Gastroesophageal sphincter (tissue), 4 donors: ENCODE measurements around the gene SSC5D. TPM values are rescaled to one million over a fixed set of nuclear protein-coding genes. Genes with fewer than 3 reads are reported as not detected.

Source experiments
- ATAC-seq: fragments of 150-250 bp; one replicate; pipeline ENCODE4 v1.9.1; 2016; ENCODE audit warnings: mild to moderate bottlenecking, moderate library complexity
- H3K27ac ChIP-seq, 4 donors: fragments of 200-600 bp; sonication (generic) in 3 of 4; 1 replicate in 3 of 4; 2 replicates in 1 of 4; pipeline ENCODE4 v1.5.1; 2016 to 2019
- H3K27me3 ChIP-seq: fragments of 200-600 bp; sonication (generic); one replicate; pipeline ENCODE4 v1.5.1; 2019
- H3K36me3 ChIP-seq, 2 donors: fragments of 200-600 bp; sonication (generic); one replicate each; pipeline ENCODE4 v1.5.1; 2019; ENCODE audit warnings: control low read depth in 1 of 2
- H3K4me1 ChIP-seq, 3 donors: fragments of 200-600 bp; sonication (generic); 1 replicate in 2 of 3; 2 replicates in 1 of 3; pipeline ENCODE4 v1.5.1; 2016 to 2019; ENCODE audit warnings: control low read depth in 2 of 3
- H3K4me3 ChIP-seq, 2 donors: fragments of 200-600 bp; sonication (generic); one replicate each; pipeline ENCODE4 v1.5.1; 2019; ENCODE audit warnings: mild to moderate bottlenecking in 1 of 2, moderate library complexity in 1 of 2
- H3K9me3 ChIP-seq, 3 donors: fragments of 200-600 bp; sonication (generic); one replicate each; pipeline ENCODE4 v1.5.1; 2017 to 2019; ENCODE audit warnings: control low read depth in 2 of 3
- EP300 ChIP-seq: sonication (generic); formaldehyde crosslinking; IDR thresholded peaks from one replicate; pipeline ENCODE4 v1.6.1; 2017; ENCODE audit warnings: antibody characterized with exemption, mild to moderate bottlenecking
- POLR2A ChIP-seq, 2 donors: fragments of 450-650 bp; IDR thresholded peaks; one replicate each; pipeline ENCODE4 v1.6.1; 2017; ENCODE audit warnings: antibody characterized with exemption in 2 of 2, mild to moderate bottlenecking in 2 of 2, moderate library complexity in 1 of 2
- POLR2AphosphoS5 ChIP-seq: sonication (generic); formaldehyde crosslinking; IDR thresholded peaks from one replicate; pipeline ENCODE4 v1.6.1; 2017; ENCODE audit warnings: antibody characterized with exemption
- WGBS, 2 donors: methylation state at CpG; one replicate each; pipeline ENCODE4 v1.1.5; 2018; ENCODE audit warnings: low coverage in 1 of 2; 5-methylcytosine and 5-hydroxymethylcytosine counted together
- total RNA-seq, 4 donors: library from RNA; depleted of rRNA; stranded (reverse); fragments of >200 nt; gene quantifications; one replicate each; pipeline ENCODE4 v1.1.0, GENCODE V29; 2016
- TF ChIP-seq, protein P1 (sequence below), 4 experiments: fragments of 200-600 bp in 2 of 4; fragments of 450-650 bp in 2 of 4; sonication (generic) in 1 of 4; IDR thresholded peaks; one replicate each; pipeline ENCODE4 v1.5.1; 2017 to 2019; ENCODE audit warnings: antibody characterized with exemption in 4 of 4, mild to moderate bottlenecking in 2 of 4, moderate library complexity in 2 of 4

Gene SSC5D
- total RNA-seq, 4 donors from 2014 or later = 6.3 to 39.2 (median 23.5) TPM

DNA sequence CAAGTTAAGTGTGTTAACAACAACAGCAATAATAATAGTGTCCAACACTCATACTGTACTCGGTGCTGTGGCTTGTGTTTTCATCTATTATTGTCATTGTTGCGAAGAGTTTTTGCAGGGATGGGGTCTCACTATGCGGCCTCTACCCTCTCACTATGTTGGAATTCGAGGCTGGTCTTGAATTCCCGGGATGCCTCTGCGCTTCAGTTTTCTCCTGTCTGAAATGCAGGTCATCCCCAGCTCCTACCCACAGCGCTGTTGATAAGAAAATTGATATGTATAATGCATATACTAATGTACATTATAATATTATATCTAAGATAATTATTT lies 62.0 kb downstream of the SSC5D start:
- H3K36me3 ChIP-seq = no peaks in the 10 kb centered on the region
- 39 to 45% methylated on average over 3 to 7 of the region's 7 CpGs for WGBS, 2 donors
- TF ChIP-seq POLR2A (IDR thresholded peaks at IDR 0.05) = no peak
- no peak for TF ChIP-seq POLR2AphosphoS5
- TF ChIP-seq, protein P1, sequence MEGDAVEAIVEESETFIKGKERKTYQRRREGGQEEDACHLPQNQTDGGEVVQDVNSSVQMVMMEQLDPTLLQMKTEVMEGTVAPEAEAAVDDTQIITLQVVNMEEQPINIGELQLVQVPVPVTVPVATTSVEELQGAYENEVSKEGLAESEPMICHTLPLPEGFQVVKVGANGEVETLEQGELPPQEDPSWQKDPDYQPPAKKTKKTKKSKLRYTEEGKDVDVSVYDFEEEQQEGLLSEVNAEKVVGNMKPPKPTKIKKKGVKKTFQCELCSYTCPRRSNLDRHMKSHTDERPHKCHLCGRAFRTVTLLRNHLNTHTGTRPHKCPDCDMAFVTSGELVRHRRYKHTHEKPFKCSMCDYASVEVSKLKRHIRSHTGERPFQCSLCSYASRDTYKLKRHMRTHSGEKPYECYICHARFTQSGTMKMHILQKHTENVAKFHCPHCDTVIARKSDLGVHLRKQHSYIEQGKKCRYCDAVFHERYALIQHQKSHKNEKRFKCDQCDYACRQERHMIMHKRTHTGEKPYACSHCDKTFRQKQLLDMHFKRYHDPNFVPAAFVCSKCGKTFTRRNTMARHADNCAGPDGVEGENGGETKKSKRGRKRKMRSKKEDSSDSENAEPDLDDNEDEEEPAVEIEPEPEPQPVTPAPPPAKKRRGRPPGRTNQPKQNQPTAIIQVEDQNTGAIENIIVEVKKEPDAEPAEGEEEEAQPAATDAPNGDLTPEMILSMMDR (IDR thresholded peaks at IDR 0.05) = no peak
- H3K27me3 ChIP-seq = peaks cover 93% of the 10 kb centered on the region
- ATAC-seq = no peak
- peaks cover 0 to 24% (median 0%) of the 10 kb centered on the region in 3 donors for H3K4me1 ChIP-seq
- H3K27ac ChIP-seq = no peak overlapping the region
- no peak overlapping the region for H3K4me3 ChIP-seq
- no peaks in the 10 kb centered on the region for H3K9me3 ChIP-seq

DNA sequence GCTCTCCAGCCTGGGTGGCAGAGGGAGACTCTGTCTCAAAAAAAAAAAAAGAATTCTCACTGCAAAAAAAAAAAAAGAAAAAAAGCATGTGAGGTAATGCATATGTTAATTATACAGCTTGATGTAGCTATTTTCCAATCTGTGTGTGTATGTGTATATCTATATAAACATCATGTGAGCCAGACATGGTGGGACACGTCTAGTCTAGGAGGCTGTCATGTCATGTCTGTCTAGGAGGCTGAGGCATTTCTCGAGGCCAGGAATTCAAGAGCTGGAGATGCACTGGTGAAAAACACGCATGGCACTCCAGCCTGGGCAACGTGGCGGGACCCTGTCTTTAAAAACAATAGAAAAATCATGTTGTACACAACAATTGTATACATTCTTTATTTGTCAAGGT lies 64.0 kb downstream of the SSC5D start:
- ATAC-seq = no peak
- 57 to 66% methylated on average over 3 to 5 of the region's 5 CpGs for WGBS, 2 donors
- Histone ChIP-seq H3K4me1 (peaks cover 0 to 8% (median 0%) of the 10 kb centered on the region in 3 donors), H3K27ac (no peak overlapping the region), H3K9me3 (no peaks in the 10 kb centered on the region), H3K4me3 (no peak overlapping the region), H3K27me3 (peaks cover 79% of the 10 kb centered on the region), H3K36me3 (no peaks in the 10 kb centered on the region)
- TF ChIP-seq, protein P1 (IDR thresholded peaks at IDR 0.05) = no peak
- TF ChIP-seq POLR2A (IDR thresholded peaks at IDR 0.05) (no peak), EP300 (no peak), POLR2AphosphoS5 (no peak)

DNA sequence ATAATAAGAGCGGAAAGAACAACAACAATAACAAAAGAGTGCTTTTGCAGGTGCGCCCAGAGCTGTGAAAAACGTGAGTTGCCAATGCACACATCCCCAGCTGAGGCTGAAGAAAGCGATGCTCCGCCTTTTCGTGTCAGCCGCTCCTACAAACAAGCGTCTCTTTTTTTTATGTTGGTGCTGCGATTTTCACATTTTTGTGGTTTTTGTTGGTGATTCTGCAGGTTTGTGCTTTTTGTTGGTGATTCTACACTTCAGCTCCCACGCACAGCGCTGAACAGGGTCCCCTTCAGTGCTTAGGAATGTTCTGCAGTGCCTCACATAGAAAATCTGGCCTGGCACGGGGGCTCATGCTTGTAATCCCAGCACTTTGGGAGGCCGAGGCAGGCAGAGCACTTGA lies 64.4 kb downstream of the SSC5D start:
- no peak for ATAC-seq
- no peaks in the 10 kb centered on the region for H3K36me3 ChIP-seq
- H3K9me3 ChIP-seq = no peaks in the 10 kb centered on the region
- 52 to 70% methylated on average over 10 of the region's 13 CpGs for WGBS, 2 donors
- H3K4me3 ChIP-seq = no peak overlapping the region
- no peak overlapping the region for H3K27ac ChIP-seq
- peaks cover 75% of the 10 kb centered on the region for H3K27me3 ChIP-seq
- peaks cover 0 to 3% (median 0%) of the 10 kb centered on the region in 3 donors for H3K4me1 ChIP-seq
- TF ChIP-seq EP300 (no peak), POLR2AphosphoS5 (no peak), POLR2A (IDR thresholded peaks at IDR 0.05) (no peak)
- TF ChIP-seq, protein P1 (IDR thresholded peaks at IDR 0.05) = no peak

DNA sequence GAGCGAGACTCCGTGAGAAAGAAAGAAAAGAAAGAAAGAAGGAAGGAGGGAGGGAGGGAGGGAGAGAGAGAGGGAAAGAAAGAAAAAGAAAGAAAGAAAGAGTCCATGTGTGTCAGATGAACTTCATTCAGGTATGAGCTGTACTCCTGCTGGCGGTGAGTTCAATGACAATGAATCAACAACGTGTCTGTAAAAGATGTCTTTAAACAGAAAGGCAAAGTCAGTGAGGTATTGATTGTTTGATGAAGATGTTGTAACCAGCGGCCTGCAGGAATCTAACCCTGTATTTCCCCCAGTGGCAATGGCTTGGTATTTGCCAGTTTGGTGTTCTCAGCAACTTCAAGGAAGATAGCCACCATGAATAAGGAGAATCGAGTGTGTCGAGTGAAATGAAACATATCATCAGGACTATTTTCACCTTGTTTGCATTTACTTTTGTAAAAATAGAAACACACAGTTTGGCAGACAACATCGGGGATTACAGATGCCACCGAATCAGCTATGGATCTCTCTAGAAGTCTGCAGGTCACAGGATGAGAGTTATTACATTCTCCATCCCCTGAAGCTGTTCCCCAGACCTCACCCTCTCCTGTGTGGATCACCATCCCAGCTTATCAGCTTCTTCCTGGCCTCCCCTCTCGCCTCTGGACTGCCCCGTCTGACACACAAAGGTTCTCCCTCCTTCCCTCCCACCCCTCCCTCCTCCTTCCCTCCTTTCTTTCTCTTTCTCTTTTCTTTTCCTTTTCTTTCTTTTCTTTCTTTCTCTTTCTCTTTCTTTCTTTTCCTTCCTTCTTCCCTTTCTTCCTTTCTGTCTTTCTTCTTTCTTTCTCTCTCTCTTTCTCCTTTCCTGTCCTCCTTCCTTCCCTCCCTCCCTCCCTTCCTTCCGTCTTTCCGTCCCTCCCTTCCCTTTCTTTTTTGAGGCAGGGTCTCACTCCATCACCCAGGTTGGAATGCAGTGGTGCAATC lies 65.3 kb downstream of the SSC5D start:
- no peaks in the 10 kb centered on the region for H3K4me1 ChIP-seq
- no peak overlapping the region for H3K27ac ChIP-seq
- no peak overlapping the region for H3K4me3 ChIP-seq
- H3K36me3 ChIP-seq = no peaks in the 10 kb centered on the region
- TF ChIP-seq, protein P1 (IDR thresholded peaks at IDR 0.05) = no peak
- TF ChIP-seq POLR2AphosphoS5 = no peak
- H3K27me3 ChIP-seq = peaks cover 67% of the 10 kb centered on the region
- H3K9me3 ChIP-seq = no peaks in the 10 kb centered on the region
- WGBS, 2 donors = 52 to 57% methylated on average over 9 to 12 of the region's 13 CpGs
- no peak for ATAC-seq

DNA sequence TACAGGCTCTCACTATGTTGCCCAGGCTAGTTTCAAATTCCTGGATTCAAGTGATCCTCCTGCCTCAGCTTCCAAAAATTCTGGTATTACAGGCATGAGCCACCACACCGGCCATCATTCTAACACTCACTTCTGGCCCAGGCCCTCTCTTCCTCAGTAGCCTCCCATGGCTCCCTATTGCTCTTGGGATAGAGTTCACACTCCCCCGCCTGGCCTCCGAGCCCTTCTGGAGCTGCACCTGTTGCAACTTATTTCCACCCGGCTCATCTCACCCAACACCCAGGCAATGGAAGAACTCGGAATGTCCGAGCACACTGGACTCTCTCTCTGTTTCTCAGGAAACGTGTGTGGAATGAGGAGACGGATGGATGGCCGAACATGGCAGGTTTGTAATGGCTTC lies 66.1 kb downstream of the SSC5D start:
- Histone ChIP-seq H3K27me3 (peaks cover 60% of the 10 kb centered on the region), H3K9me3 (no peaks in the 10 kb centered on the region), H3K4me1 (no peaks in the 10 kb centered on the region), H3K4me3 (no peak overlapping the region), H3K36me3 (no peaks in the 10 kb centered on the region), H3K27ac (no peak overlapping the region)
- no peak for TF ChIP-seq POLR2AphosphoS5
- TF ChIP-seq EP300 = no peak
- TF ChIP-seq, protein P1 (IDR thresholded peaks at IDR 0.05) = no peak
- no peak for TF ChIP-seq POLR2A (IDR thresholded peaks at IDR 0.05)
- no peak for ATAC-seq
- WGBS, 2 donors = 81 to 83% methylated on average over 6 to 9 of the region's 9 CpGs
